GM19455 (cell line): ENCODE results near the gene RASGRP2.
"Not testable (repeated sequence)": the region's sequence is repeated elsewhere in the genome, so short reads cannot be mapped to it uniquely, and the experiment has no call there.

Experiments
- ATAC-seq: cut with Tn5 transposase; IDR thresholded peaks from one replicate; pipeline ENCODE4 v1.9.1; 2021; ENCODE audit not compliant: unreplicated experiment

Gene RASGRP2

DNA sequence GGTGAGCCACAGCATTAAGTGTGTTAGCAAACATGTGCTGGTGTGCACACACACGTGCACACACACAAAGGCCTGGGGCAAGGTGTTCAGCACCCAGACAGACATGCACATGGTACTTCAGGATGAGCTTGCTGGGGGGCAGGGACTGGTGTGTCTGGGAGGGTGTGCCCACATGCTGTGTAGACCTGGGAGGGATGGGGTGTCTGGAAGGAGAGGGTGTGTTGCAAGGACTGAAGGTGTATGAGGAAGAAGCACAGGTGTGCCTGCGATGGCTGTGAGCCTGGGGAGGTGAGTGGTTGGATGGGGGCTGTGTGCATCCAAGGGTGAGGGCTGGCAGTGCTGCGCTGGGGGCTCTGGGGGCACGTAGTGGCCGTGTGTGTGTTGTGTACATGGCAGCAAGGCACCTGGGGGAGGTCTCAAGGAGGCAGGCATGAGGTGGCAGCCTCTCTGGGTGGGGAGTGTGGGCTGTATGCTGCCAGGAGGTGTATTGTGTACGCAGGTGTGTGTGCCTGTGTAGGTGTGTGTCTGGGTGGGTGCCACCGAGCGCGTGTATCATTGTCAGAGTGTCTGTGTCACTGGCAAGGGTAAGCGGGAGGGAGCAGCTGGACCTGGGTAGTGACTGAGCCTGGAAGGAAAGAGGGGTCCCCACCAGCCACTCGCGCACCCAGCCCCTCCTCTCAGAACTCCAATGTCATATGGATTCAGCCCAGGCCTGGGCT is 23.1 kb downstream of the RASGRP2 start:
- ATAC-seq, result no peak

DNA sequence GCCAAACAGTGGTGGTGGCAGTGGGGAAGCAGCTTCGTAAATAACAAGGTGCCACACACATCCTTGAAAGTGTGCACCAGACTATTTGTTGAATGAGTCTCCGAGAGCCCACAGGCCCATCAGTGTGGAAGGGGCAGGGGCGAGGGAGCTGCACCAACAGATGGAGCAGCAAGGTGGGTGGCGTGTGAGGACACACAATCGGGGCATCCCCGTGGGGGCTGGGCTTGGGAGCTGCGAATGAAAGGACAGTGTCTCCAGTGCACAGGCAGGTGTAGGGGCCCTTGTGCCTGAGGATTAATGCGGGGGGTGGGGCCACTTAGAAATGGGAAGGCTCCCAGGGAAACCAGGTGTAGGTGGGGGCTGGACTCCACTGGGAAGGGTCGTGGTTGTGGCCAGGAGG is 23.8 kb downstream of the RASGRP2 start:
- ATAC-seq, result no peak

DNA sequence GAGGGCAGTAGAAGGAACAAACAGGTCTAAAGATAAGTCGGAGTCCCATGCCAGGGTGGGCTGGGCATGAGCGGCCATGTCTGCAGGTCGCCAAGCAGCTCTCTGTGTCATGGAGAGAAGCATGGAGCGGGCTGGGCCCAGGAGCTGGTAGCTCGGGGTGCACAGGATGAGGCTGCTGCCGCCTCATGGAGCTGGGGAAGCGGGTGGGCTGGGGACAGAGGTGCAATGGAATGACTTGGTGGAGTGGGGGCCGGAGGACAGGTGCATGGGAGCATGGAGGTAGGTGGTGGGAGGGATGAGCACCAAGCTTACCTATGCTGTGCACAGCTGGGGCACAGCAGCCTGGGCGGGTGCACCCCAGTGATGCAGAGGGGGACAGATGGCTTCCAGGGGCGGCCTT is 24.5 kb downstream of the RASGRP2 start:
- ATAC-seq, result no peak

DNA sequence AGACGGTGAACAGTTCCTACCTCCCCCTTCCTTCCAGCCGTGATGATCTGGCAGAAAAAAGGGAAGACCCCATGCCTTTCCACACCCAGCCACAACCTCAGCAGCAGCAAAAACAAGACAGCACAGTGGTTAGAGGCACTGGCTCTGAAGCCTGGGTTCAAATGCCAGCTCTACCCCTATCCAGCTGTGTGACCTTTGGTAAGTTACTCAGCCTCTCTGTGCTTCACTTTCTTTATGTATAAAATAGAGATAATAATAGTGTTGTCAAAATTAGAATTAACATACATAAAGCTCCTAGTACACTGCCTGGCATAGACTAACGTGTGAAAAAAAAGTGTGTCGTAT is 25.2 kb downstream of the RASGRP2 start:
- no peak for ATAC-seq

DNA sequence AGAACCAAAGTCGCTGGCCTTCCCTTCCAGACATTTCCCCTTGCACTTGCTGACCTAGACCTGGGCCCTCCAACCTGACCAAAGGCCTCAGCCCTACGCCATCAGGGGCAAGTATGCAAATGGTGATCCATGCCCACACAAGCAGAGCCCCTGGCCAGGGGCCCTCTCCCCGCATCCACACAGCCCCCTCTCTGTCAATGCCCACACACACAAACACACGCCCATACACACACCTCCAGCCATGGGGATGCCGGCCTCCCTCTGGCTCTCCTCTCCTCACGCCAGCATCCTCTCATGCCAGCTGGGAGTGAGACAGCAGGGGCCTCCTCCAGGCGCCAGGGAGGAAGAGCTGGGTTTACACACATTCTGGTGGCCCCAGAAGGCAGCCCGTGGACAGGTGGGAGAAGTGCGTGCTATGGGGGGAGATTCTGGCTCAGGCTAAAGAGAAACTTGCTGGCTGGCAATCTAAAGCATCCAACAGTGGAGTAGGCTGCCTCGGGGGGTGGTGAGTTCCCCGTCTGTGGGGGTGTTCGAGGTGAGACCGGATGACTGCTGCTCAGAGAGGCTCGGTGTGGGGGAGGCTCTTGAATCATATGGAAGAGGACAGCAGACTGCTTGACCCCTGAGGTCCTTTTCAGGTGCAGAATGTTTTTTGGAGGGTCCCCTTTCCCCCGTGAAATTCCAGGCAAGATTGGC is 25.7 kb downstream of the RASGRP2 start:
- ATAC-seq, result no peak

DNA sequence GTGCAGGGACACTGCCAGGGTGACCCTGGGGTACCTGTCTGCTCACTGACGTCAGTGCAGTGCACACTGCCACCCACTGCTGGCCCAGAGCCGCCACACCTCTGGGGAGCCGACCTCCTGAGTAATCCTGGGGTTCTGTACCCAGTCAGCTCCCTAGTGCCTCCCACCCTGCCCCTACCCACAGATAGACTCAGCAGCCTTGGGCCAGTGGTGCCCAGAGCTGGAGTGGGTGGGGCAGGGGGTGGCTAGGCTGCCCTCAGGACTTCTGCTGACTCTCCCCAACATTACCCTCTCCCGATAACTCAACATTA is 26.7 kb downstream of the RASGRP2 start:
- no peak for ATAC-seq

DNA sequence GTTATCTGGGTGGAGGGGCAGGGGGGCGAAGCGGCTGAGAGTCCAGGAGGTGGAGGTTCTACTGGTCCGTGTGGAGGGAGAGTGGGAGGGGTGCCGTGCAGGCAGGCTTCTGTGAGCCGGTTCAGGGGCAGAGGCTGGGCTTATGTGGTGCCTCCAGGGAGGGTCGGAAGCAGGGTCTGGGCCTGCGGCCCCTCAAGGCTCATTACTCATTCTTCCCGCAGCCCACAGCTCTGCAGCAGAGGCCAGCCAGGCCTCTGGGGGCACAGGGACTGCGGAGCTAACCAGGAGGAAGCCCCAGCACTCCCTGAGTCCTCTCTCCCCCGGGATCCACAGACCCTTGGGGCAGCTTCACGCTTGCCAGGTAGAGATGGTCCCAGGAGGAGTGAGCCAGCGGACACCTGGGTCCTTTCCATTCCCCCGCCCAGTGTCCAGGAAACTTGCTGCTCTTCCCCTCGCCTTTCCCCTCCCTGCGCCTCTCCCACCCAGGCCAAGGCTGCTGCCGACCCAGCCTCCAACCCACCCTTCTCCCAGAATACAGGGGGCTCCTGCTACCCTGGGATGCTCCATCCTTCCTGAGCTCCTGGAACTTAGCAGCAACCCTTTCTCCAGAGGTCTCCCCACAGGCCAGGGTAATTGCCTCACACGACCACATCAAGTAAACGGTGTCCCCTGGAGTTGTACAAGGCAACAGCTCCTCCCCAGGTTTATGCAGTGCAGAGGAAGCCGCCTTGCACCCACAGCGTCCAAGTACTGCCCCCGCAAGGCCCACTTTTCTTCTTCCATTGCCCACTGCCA is 27.3 kb downstream of the RASGRP2 start:
- ATAC-seq, result no peak

DNA sequence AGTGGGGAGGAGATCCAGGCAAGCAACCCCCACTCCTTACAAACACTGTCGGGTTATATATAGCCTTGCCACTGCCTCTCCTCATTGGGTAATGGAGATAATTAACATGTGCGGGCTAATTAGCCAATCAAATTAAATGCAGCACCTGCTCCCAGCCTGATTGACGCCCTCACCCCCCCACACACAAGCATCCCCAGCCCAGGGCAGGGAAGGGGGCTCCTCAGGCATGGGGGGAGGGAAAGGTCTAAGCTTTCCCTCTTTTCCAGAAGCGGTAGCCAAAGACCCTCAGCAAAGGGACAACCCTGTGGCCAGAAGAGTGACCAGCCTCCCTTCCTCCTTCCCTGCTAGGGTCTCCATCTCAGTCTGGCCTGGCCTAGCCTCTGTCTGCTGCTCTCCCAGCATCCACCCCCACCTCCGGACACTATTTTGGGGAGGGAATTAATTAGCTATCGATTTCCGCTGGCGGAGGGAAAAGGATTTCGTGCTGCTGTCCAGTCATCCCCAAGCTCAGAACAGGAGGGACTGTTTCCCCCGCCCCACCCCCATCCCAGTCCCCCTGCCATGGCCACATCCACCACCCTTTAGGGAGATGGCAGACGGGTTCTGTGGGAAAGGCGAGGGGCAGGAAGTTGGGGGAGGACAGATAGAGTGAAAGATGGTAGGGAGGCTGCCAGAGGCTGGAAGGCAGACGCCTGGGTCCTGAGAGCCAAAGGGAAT is 28.0 kb downstream of the RASGRP2 start:
- ATAC-seq, result no peak

DNA sequence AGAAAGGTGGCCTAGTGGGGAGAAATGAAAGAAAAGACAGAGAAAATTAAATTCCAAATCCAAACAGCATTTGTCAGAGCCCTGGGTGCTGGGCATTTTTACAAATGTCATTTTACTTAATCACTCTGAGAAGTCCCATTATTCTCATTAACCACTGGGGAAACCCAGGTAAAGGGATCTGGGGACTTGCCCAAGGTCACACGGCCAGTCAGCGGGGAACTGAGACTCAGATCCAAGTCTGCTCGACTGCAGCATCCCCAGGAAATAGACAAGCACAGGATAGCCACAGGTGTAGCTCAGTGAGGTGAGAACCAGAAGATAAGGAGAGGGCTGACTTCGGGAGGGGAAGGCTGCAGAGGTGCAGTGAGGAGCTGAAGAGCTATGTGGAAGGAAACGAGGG is 28.8 kb downstream of the RASGRP2 start:
- no peak for ATAC-seq

DNA sequence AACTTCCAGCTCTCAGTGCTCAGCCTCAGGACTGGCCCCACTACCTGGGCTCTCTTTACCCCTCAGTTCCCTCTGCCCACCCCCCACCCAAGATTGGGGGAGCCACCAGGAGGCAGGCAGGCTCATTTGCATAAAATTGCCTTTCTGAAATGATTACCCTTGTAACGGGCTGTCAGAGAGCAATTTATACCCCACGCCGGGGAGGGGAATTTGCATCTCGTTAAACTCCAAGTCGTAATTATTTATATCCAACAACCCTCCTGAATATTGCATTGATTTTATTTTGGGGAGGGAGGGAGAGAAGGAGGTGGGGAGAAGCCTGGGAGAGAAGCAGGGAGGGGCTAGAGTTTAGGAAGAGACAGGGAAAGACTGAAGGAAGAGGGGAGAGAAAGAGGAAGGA is 29.3 kb downstream of the RASGRP2 start:
- ATAC-seq, result no peak

DNA sequence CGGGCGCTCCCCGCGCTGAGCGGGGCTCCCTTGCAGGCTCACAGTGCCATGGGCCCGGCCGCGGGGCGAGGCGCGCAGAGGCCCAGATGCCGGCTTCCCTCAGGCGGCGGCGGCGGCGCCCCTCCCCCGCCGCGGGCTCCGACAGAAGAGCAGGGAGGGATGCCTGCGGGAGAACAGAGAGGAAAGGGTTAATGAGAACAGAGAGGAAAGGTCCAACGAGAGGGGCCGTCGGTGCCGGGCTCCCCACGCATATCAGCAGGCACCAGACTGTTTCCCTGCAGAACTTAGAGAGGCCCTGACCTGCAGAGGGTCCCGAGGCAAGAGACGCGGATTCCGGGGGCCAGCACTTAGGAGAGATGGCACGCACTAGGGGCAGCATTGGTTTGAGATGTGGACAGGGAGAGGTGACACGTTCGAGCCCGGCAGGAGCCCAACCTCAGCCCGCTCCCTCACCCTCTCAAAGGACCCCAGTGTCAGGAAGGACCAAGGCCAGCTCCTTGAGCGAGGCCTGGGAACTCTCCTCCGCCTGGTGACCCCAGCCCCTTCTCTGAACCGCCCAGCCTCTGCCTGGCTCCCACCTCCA is 30.1 kb downstream of the RASGRP2 start:
- no peak for ATAC-seq

DNA sequence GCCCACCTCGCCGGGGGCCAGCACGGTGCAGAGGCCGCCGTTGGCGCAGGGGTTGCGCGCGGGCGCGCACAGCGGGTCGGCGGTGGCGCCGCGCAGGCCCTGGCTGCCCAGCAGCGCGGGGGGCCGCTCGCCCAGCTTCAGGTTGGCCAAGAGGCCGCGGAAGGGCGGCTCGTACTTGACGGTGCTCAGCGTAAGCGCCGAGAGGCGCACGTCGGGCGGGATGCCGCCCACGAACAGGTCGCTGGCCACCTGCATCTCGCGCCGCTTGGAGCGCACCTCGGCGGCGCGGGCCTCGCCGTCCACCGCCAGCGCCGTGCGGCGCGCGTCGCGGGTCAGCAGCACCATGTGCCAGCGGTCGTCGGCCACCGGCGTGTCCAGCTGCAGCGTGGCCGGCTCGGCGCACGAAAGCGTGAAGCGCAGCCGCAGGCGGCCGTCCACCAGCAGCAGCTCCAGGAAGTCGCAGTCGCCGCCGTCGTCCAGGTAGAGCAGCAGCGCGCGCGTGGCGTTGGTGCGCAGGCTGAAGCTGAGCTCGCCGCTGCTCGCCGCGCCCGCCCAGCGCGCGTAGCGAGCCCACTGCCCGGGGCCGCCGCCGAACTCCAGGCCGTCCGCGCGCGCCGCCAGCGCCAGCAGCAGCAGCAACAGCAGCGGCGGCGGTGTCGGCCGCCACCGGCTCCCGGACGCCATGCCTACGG is 30.8 kb downstream of the RASGRP2 start:
- no peak for ATAC-seq

DNA sequence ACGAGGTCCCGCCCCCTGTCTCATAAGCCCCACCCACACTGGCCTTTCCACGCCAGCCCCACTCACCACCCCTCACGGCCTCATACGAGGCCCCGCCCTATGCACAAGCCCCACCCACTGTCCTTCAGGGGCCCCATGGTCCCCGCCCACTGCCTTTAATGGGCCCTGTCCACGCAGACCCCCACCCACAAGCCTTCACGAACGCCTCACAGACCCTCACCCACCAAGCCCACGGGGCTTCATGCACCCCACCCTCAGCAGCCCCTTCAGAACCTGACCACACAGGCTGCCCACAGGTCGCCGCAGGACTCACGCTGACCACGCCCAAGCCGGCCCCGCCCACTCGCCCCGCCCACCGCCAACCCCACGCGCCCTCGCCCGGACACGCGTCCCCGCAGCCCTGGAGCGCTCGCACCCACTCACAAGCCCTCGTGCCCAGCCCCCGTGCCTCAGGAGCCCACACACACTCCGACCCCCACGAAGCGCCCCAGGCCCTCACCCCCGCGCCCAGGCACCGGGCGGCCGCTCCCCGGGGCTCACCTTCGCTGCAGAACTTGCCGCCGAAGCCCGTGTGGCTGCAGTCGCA is 31.4 kb downstream of the RASGRP2 start:
- ATAC-seq, result no peak

DNA sequence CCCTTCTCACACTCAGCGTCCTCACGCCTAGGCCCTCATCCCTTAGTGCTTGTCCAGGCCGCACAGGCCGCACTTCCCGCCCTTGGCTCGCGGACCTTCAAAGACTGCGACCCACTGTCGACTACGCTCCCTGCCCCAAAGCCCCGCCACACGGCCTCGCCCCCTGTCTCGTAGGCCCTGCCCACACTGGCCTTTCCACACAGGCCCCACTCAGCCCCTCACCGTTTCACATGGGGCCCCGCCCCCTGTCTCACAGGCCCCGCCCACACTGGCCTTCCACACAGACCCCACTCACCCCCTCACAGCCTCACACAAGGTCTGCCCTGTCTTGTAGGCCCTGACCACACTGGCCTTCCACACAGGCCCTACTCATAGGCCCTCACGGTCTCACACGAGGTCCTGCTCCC is 32.0 kb downstream of the RASGRP2 start:
- no peak for ATAC-seq

DNA sequence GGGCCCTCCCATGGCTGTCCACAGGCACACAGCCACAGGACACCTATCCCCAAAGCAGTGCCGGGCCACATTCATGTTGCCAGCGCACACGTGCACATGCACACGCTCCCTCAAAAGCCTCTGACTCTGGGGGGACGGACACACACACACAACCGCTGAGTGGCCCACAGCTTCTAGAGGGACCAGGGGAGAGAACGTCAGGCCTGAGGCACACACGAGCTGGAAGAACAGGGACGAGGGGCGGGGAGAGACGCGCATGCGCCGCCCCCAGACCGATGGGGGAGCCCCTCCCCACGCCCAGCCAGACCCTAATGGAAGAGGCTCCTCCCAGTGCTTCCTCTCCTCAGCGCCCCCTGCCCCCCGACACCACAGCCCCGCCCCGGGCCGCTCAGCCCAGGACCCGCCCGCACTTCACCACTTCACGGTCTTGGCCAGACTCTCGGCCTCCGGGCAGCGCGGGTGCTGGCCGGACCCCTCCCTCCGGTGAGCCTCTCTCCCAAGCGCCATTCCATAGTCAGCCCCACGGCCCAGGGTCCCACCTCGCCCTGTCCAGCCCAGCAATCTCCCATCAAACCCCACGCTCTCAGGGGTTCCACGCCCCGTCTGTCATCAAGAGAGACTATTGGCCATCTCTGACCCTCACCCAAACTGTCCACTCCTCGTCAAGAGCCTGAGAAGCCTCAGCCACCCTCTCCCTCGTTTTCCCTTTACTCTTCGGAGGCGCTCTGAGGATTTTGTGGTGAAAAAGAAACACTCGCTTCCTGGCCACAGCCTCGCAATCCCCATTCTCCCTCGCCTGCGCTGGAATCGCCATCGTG is 32.6 kb downstream of the RASGRP2 start:
- no peak for ATAC-seq

DNA sequence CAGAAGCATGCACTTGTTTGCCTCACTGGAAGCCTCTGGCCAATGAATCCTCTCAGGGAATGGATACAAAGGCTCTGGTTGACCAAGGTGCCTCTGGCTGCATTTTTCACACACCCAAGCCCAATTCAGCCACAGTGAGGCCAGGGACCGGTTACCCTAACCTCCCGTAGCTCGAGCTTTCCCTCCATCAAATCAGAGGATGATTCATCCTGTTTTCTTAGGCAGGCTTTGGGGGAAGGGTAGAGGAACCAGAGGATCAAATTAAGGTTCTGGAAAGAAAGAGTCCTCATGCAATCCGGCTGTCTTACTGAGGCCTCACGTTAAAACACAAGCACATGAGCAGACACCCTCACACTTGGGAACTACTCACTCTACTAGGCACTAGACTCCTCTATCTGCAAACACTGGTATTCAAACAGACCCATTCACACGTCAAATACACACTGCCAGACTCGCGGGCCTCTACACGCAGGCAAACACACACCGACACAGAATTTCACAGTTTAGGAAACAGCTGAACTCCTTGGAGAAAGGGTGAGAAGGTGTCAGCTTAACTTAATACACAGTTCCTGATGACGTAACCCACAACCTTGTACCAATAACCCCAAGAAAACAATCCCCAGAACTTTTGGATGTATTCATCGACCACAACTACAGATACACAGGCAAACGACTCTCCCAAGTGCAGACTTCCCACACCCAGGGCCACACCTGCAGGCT is 33.4 kb downstream of the RASGRP2 start:
- no peak for ATAC-seq

DNA sequence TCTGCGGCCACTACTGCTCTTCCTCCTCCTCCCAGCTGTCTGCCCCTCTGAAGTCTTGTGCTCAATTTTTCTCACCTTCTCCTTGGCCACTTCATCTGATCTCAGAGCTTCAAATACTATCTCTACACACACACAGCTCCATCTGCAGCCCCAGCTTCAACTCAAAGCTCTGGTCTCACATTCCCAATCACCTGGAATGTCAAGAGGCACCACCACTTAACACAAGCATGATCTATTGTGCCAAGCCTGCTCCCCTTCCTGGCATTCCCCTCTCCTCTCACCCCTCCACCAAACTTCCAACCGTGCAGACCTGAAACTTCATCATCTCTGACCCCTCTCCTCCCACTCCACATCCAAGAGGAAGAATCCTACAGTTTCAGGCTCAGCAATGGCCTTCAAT is 38.4 kb downstream of the RASGRP2 start:
- no peak for ATAC-seq

DNA sequence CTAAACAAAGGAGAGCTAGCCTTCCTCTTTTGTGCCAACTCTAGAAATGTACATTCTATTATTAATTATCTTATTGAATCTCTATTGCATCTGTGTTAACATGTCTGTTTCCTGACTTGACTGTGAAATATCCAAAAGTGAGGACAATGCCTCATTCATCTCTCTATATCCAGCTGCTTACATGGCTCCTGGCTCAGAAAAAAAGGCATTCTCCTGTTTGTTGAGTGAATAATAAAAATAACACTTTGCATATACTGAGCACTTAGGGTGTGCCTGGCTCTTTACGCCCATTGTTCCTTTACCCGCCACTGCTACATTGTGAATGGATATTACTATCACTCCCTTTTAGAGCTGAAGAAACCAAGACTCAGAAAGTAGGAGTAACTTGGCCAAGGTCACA is 40.9 kb downstream of the RASGRP2 start:
- ATAC-seq, result no peak

DNA sequence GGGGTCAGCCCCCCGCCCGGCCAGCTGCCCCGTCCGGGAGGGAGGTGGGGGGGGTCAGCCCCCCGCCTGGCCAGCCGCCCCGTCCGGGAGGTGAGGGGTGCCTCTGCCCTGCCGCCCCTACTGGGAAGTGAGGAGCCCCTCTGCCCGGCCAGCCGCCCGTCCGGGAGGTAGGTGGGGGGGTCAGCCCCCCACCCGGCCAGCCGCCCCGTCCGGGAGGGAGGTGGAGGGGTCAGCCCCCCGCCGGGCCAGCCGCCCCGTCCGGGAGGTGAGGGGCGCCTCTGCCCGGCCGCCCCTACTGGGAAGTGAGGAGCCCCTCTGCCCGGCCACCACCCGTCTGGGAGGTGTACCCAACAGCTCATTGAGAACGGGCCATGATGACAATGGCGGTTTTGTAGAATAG is 42.0 kb downstream of the RASGRP2 start:
- not testable (repeated sequence) for ATAC-seq
